Activated CD4-positive, alpha-beta T cell treated with anti-CD3 and anti-CD28 coated beads, Interleukin-2, amount 50 U/mL, for 1 hour (primary cell): Measurements from ENCODE around the gene KCNQ1.

Source experiments
- DNase-seq: peaks from one replicate; pipeline ENCODE4 v3.0.0-alpha.2; 2020

The KCNQ1 gene

DNA sequence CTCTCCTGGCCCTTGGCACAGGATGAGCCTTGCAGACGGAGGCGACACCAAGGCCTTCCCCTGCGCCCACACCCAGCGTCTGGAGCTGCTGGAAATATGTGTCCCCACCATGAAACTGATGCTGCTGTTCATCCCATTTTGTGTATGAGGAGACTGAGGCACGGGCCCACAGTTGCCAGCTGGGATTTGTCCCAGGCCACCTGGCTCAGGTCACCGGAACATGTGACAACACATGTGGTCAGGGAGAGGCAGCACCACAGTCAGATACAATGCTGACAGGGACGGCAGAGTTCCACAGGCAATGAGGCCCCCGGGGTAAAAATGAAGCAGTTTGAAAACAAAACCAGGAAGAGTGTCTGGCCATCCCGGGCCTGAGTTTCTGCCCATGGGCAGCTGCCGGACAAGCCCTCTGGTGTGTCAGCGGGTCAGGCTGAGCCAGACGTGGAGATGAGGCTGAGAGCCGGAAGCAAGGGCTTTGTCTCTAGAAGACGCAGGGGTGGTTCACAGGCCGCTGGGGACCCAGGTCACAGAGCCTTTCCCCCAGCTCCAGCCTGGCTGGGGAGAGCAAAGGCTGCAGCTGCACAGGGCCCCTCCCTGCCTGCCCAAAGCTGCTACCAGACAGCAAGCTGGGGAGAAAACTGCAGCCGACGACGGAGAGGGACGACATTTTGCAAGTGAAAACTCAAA is 360.0 kb downstream of the KCNQ1 start:
- DNase-seq, result no peak

DNA sequence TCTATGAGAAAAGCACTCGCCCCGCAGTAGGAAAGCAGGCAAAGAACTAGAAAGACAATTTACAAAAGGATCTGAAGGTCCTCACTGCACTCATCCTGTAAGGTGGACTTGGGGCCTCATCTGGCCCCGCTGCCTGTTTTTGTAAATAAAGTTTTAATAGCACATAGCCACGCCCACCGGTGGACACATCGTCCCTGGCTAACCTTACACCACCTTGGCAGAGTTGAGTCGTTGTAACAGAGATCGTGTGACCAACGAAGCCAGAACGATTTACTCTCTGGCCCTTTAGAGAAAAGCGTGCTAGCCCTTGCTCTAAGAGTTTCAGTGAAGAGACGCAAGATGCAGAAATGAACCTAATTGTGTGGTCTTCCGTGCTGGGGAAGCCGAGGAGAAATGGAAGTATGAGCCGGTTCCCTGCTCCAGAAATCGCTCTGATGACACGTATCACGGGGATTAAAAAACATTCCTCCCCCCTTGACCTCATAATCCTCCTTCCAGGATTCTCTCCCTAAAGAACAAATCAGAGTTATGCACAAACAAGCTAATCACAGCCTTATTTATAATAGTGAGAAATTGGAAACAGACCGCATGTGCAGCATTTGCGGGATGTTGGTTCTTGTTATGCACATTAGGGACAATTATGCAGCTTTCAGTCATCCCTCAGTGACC is 360.7 kb downstream of the KCNQ1 start:
- DNase-seq, result no peak

DNA sequence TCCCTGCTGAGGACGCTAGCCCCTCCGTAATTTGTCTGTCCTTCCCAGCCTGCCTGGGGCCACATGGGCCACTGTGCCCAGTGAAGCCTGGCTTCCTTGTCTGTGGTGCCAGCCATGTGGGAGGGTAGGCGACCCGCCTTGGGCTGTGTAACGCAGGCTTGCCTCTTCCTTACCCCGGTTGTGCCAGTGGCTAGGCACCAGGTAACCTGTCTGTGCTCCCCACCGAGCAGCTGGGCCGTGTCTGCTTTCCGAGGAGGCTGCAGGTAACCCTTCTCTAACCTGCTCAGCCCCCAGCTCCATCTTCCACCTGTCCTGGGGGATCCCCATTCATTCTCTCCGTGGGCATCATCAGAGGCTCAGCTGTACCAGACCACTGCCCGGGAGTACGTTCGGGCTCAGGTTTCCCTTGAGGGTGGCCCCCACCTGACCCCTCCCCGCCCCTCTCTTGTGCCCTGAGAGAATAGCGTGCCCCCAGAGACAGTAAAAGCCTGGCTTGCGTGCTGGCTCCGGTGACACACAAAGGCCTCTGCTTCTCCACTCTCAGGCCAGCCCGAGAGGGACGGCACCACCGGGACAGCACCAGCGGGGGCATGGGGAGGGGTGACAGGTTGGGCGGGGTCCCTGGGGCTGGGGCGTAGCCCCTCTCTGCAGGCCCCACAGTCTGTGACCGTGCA is 361.7 kb downstream of the KCNQ1 start:
- no peak for DNase-seq

DNA sequence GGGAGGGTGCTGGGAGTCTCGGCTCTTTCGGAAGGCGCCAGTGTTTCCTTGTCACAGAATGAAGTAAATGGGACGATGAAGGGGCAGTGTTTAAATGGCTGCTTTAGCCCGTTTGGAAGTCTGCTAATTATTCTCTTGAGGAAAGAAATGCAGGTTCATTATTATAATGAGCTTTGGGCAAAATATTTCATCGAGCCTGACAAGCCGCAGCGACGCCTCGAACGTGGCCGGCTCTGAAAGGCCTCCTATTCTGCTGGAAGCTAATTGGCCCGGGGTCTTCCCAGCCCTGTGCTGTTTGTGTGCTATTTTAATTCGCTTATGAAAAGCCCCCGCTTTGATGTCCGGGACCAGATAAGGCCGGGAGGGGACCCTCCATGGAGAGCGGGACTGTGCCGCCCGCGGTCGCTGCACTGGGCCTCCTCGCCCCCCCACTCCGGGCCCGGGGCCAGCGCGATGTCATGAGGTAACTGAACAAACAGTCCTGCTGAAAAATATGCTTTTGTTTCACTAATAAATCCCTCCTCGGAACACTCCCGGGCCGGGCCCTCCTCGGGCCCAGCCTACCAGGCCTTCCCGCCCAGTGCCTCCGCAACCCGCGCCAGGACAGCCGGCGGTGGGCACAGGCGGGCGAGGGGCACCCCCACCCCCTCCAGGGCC is 362.3 kb downstream of the KCNQ1 start:
- DNase-seq, result no peak

DNA sequence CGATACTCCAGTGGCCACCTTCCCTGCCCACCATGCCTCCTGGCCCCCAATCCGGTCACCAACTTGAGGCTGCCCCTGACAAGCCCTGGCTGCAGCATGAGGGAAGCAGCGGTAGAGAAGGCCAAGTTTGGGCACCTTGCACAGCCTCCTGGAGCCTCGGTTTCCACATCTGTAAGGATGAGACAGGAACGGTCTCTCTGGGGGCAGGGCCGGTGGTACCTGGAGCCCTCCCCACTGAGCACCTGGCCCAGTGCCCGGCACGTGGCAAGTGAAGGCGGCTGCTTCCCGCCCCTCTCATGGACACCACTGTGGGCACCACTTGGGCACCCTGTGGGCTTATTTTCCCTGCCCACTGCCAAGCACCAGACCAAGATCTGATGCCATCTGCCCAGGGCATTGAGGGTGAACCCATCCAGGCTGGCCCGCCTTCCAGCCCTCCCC is 363.0 kb downstream of the KCNQ1 start:
- no peak for DNase-seq

DNA sequence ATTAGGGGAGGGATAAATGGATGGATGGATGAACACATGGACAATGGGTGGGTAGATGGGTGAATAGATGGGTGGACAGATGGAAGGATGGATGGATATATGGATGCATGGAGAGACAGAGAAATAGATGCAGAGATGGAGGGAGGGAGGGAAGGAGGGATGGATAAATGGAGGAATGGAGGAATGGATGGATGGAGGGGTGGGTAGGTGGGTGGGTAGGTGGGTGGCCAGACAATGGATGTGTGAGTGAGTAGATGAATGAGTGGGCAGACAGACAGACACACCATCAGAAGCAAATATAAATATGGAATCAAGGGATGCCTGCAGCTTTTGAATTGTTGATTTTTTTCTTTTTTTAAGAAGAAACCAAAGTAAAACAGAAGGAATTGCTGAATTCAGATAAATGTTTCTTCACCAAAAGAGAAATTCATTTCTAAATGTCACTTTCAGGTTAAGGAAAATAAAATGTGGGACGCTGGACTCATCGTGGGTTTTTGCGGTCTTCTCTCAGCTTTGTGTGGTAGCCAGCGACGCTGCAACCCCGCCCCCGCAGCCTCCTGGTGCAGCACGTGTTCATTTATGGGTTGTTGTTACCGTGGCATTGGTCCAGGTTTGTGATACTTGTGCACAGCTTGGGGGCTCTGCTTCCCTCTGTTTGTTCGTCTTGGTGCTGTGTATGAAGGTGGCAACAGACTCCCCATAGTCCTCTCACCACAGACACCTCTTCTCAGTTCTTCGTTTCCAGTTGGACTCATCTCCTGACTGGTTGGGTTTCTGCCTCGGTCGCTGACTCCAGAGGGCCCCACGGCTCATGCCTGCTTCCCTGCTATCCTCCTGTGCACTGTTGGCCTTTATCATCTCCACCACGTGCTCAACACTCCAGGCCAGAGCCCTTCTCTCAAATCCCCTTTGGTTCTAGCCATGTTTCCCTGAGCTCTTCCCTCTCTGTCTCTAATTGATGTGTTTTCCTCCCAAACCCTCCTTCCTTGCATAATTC is 364.3 kb downstream of the KCNQ1 start:
- no peak for DNase-seq

DNA sequence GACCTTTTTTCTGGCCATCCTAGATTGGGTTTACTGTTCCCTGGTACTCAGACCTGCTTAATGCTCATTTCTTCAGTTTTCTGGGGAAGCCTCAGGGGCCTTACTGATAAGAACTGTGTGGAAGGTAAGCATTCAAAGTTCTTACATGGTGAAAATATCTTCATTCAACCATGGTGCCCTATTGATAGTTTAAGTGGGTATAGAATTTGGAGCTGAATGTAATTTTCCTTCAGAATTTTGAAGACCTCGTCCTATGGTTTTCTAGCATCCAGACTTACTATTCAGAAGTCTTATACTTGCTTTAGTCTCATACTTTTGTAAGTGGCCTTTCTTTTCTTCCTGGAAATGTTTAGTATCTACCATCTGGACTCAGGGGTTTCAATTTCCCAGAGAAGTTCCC is 365.0 kb downstream of the KCNQ1 start:
- DNase-seq, result no peak

DNA sequence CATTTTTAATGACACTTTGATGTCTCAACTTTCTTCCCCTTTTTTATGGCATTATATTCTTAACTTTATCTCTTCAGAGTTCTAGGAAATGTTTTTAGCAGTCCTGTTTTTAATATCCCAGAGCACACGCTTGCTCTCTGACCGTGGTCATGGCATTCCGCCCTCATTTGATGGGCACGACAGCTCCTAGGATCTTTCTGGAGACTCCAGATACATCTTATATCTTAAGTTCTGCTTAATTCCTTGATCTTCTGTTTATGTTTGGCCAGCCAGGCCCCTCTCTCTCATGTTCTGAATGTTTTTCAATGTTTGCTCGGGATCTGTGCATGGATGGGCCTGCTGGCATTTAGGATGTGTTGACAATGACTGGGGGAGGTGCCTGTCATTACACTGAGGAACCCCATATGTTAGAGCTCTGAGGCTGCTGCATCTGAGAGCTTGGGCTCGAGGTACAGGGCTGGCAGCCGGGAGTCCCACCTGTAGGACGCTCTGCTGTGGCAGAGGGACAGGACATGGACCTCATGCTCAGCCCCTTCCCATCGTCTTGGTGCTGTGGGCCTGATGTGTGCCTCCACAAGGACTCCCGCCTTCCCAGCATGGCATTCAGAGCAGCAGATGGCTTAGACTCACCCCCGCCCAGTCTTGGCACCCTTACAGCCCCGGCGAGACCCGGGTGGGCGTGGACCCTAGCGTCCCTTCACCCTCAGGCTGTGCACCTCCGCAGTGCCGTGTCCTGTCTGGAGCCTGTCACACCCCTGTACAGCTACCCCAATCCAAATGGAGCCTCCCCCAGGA is 365.8 kb downstream of the KCNQ1 start:
- DNase-seq, result no peak

DNA sequence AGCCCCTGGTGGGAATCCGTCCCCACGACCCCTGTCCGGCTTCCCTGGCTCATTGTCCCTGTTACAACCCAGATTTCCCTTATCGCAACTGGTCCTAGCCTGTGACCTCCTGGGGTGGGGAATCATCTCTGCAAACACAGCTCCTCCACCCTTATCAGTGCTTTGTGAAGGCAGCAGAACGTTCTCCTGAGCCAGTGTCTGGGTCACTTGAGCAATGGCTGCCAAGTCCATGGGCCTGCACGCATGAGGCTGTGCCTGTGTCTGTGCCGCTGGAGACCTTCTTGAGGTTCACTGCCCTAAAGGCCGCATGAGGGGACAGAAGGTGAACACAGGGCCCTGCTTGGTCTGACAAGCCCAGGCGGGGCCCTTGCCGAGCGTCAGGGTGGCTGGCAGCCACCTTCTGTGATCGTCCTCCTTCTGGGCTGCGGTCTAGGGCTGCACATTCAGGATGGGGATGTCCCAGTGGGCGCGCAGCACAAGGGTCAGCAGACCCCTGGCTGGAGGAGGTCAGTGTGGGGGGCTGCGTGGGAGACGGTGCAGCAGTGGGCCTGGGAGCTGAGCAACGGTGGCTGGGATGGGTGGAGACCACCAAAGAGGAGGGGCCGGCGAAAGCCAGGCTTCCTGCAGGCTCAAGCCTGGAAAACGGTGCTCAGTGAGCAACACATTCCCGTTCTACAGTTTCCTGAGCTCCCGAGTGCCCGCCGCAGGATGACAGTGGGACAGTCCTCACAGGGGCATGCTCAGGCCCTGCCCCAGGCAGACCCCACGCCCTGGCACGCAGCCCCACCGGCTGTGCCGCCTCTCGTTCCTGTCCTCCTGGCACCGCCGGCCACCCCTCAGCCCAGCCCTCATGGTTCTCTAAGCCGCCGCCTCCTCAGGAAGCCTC is 366.6 kb downstream of the KCNQ1 start:
- DNase-seq, result no peak

DNA sequence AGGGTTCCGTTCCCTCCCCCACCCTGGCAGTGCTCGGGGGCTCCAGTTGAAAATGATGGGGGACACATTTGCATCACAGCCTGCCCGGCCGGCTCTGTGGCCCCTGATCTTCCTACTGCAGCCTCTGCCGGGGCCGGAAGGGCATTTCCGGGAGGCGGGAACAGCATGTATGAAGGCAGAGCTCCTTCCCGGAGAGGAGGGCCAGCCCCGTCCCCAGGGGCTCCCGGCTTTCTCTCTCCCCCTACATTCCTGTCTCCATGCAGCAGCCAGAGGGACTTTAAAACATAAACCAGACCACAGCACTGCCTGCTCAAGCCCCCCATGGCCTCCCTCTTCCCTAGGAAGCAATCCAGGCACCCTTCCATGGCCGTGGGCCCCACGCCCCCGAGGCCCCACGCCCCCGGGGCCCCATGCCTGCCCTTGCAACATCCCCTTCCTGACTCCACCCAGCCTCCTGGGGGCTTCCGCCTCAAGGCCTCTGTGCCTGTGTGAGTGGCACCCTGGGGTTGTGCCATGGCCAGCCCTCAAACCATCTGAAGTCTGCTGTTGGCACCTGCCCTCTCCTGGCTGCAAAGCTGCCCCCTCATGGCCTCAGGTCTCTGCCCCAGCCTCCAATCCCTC is 367.7 kb downstream of the KCNQ1 start:
- no peak for DNase-seq

DNA sequence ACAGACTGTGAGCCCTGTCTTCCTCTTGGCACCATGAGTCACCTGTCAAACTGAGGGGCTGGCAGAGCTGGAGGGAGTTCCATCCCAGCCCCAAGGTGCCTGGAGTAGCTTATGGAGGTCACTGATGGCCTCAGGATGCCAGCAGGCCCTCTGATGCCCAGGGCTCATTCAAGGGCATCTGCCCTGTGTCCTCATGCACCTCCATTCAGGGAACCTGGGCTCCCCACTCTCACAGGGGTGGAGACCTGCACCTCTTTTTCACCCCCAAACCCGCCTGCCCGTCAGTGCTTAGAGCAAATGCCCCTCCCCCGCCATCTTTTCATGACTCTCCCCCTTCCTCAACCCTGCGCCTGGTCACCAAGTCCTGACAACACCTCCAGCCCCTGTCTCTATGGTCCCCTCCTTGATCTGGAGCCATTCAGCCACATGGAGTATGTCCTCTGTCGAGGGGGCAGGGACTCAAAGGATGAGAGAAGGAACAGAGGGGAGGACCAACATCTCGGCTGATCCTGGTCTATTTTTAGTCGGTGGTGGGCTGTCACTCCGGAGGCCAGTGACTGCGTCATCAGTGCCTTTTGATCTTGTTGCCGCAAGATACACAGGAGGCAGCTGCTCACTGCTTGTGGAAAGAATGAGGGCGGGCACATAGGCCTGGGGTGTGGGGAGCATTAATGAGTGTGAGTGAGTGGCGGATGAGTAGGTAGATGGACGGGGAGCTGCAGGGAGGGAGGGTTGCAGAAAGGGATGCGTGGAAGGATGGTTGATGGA is 368.5 kb downstream of the KCNQ1 start:
- no peak for DNase-seq

DNA sequence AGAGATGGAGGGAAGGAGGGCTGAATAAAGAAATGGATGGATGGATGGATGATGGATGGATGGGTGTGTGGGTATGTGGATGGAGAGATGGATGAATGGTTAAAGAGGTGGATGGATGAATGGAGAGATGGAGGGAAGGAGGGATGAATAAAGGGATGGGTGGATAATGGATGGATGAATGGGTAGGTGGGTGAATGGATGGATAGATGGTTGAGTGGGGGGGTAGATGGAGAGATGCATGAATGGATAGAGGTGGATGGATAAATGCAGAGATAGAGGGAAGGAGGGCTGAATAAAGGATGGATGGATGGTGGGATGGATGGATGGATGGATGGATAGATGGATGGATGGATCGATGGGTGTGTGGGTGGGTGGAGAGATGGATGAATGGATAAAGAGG is 369.2 kb downstream of the KCNQ1 start:
- no peak for DNase-seq

DNA sequence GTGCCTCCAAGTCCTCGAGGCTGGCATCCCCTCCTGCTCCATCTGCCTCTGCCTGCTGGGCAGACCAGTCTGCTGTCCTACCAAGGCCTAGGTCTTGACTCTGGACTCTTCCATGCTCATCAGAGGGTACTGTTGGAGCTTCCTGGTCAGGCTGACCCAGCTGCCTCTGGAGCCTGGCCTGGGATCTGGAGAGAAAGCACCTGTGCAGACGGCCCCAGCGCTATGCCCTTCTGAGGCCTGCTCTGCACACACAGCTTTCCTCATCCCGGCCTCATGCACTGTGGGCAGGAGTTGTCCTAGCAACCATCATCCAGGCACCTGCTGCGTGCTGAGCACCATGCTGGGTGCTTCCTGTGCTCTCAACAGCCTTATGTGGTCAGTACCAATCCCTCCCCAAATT is 369.9 kb downstream of the KCNQ1 start:
- DNase-seq, result no peak

DNA sequence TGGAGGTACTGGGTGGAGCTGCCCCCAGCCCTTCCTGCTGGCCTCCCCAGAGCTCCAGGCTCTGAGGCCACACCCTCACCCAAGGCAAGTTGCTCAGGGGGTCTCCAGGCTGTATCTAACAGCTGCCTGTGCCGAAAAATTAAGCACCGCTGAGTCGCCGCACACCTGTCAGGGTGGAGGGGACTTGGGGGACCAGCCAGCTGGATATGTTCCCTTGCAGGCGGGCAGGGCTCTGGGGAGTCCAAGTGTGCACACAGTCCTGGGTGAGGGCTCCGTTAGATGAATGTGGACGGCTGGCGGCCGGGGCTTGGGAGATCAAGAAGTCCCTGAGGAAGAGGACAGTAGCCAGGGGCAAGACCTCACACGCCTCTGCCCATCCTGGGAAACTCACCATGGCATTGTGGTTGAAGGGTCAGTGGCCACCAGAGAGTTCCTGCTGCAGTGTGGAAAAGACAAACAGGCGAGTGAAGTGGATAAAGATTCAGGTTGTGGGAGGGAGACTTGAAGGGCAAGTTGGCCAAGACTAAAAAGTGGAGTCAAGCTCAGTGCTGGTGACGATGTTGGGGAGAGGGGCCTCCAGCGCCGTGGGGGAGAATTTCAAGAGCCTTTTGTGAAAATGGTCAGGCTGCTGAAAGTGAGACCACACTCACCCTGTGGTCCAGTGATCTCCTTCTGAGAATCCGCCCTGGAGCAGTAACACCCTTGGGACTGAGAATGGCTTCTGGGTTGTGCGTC is 371.1 kb downstream of the KCNQ1 start:
- no peak for DNase-seq

DNA sequence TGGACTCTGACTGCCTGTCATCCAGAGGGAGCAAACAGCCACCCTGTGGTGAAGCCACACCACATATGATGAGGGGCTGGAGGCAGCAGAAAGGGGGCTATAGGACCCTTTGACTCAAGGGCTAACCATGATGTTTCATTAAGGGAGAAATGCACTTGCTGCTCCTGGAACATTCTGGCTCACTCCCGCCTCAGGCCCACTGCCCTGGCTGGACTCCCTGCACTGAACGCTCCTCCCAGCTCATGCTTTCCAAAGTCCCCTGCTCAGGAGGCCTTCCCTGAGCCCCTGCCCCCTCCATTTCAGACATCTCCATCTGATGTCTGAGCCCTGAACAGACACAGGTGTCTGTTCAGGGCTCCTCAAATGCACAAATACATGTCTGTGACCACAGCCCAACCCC is 371.7 kb downstream of the KCNQ1 start:
- DNase-seq, result no peak

DNA sequence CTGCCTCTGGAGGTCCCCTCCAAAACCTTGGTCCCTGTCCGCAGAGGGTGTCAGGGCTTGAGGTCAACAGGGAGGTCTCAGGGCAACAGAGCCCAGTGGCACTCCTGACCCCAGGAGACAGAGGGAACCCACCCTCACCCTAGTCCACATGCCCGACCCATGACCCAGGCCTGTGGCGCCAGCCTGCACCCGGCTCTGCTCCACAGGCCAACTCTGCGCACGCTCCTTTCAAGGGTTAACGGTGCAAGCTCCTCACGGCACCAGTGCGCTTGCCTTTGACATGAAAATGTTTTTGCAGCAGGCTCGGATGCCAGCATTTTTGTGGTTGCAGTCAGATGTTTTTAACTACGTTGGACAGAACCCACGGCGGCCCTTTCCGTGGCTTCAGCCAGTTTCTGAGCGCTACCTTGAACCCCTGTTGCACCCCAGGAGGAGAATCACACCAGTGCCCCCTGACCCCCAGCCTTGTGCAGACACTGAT is 372.2 kb downstream of the KCNQ1 start:
- no peak for DNase-seq

DNA sequence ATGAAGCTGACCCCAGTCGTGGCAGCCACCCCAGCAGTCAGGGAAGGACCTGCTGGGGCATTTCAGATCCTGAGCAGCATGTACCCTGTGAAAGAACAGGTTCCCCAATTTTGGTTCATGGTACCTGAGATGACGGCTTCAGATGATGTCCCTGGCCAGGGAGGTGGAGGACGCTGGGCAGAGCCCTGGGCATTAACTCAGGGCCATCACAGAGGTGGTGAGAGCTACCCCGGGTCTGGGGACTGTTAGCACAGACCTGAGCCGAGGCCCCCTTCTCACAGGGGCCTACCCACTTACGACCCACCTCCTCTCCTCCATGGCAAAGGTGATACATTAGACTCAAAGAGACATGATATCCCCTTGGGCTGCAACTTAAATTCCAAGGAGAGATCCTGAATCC is 372.6 kb downstream of the KCNQ1 start:
- DNase-seq, result no peak

DNA sequence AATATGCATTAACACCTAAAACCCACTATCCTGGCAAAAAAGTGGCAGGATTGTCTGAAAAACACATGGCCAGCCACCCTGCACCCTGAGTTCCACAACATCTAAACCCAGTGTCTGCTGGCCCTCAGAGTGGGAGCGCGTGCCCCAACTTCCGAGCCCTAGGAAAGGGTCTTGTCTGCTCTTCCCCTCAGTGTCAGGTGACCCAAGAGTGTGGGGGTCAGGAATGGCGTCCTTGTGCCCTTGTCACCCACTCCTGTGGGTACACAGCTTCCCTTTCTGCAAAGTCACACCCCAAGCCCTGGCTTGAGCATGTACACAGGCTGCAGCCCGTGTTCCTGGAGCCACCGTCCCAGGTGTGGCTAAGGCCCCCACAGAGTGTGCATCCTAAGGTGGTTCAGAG is 373.2 kb downstream of the KCNQ1 start:
- no peak for DNase-seq
